Prostate gland (tissue), 2 donors: ENCODE measurements around the gene EIF5B.

Experiments
- POLR2A ChIP-seq: fragments of 450-650 bp; IDR thresholded peaks from one replicate; pipeline ENCODE4 v1.6.1; 2016; ENCODE audit warnings: antibody characterized with exemption, mild to moderate bottlenecking
- POLR2AphosphoS5 ChIP-seq: sonication (generic); formaldehyde crosslinking; IDR thresholded peaks from one replicate; pipeline ENCODE4 v1.6.1; 2017; ENCODE audit warnings: antibody characterized with exemption
- TF ChIP-seq, protein P1 (sequence below), 4 experiments: fragments of 200-600 bp in 2 of 4; fragments of 450-650 bp in 2 of 4; sonication (generic) in 2 of 4; IDR thresholded peaks; 1 replicate in 3 of 4; 2 replicates in 1 of 4; pipeline ENCODE4 v1.5.1; 2016 to 2019; ENCODE audit warnings: antibody characterized with exemption in 4 of 4, mild to moderate bottlenecking in 2 of 4, moderate library complexity in 2 of 4

- TF ChIP-seq POLR2A (no peak), POLR2AphosphoS5 (no peak)
- TF ChIP-seq, protein P1, sequence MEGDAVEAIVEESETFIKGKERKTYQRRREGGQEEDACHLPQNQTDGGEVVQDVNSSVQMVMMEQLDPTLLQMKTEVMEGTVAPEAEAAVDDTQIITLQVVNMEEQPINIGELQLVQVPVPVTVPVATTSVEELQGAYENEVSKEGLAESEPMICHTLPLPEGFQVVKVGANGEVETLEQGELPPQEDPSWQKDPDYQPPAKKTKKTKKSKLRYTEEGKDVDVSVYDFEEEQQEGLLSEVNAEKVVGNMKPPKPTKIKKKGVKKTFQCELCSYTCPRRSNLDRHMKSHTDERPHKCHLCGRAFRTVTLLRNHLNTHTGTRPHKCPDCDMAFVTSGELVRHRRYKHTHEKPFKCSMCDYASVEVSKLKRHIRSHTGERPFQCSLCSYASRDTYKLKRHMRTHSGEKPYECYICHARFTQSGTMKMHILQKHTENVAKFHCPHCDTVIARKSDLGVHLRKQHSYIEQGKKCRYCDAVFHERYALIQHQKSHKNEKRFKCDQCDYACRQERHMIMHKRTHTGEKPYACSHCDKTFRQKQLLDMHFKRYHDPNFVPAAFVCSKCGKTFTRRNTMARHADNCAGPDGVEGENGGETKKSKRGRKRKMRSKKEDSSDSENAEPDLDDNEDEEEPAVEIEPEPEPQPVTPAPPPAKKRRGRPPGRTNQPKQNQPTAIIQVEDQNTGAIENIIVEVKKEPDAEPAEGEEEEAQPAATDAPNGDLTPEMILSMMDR (IDR thresholded peaks at IDR 0.05), result no peak
Measured at GRCh38 chr2:99297994-99298393, 39.2 kb upstream of the EIF5B start.
